Measurements from ENCODE around the gene IL20RA.
"Not testable (repeated sequence)": the region's sequence is repeated elsewhere in the genome, so short reads cannot be mapped to it uniquely, and the experiment has no call there.

The IL20RA gene

GRCh38 chr6:137005073-137005472 lies 39.7 kb downstream of the IL20RA start:
- no peak for DNase-seq (ENCODE audit: low read depth)

DNA sequence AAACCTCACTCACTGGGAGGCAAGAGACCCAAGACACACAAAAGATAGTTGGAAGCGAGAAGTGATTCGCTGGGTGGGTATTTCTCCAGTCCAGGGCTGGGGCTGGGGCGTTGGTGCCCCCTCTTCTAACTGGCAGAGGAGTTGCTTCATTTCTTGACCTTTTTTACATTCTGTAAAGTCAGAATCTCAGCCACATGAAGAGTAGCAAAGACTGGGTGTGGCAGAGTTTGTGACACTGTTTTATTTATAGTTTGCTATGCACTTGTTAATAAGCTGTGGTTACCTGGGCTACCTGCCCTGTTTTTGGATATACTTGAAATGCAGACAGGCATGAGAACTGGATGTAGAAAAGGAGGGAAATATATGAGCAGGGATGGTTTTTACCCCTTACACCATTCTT lies 42.3 kb downstream of the IL20RA start:
- no peak for DNase-seq (ENCODE audit: low read depth)

DNA sequence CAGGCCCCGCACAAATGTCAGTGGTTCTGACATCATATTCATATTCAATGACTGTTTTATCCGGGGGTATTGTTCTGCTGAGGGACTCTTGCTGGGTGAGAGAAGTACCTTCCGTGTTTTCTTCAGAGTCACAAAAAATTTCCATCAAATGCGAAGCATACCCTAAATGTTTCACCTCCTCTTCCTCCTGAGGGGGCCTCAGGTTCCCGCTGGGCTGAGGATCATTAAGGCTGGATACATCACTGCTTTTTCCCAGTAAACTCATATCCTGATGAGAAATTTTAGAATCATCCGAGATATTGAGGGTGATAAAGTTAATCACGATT lies 42.8 kb downstream of the IL20RA start:
- DNase-seq (ENCODE audit: low read depth), result no peak

DNA sequence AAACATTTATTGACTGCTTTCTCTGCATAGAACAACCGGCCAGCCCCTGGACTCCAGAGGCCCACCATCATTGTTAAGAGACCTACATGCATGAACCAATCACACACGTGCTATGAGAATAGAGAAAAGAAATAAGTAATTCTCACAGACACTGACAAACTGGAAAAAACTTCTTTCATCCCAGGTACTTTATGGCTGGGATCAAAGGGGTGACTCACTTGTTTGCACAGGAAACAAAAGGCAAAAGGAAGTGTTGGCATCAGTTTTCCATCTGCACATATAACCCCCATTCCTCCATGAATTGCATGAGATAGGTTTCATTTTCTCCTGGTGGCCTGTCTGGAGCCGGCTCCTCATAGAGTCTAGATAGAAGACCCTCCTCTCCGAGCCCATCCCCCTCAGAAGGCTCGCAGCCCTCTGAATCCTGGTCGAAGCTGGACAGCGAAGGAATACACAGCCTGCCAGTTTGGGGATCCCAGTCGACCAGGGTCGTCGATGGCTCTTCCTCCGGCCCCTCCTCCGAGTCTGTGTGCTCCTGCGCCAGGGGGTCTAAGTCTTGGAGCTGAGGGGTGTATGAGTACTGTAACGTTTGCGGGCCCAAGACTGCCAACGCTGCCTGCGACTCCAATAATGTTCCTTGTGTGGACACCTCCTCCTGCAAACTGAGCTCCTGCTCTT lies 43.3 kb downstream of the IL20RA start:
- DNase-seq (ENCODE audit: low read depth), result no peak

DNA sequence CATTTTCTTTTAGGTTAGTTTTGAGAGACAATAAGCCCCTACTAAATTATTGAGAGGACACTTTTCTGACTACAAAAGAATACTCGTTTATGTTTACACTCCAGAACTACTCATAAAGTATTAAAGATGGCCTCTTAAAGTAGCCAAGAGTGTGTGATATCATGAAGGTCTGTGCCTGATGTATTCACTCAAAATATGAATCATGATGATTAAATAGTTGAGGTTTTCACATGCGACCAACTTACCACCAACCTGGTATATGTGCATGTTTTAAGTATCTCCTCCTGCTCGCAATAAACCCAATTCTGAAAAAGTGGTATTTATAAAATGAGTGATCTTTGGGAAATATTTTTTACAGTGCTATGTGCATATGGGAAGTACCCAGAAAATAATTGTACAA lies 43.9 kb downstream of the IL20RA start:
- DNase-seq (ENCODE audit: low read depth), result no peak

DNA sequence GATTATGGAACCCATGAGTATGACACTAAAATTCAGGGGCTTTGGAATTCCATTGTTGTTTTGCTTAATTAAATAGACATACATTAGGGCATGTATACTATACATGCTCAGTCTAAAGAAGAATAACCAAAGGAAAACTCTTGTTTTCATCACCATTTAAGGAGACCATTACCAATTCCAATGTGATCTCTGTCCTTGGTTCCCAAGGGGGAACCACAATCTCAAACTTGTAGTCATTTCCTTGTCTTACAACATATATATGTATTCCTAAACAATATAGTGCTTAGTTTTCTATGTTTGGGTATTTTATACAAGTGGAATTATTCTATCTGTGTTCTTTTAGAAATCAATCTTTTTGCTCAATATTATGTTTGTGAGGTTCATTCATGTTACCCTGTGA lies 49.2 kb downstream of the IL20RA start:
- no peak for DNase-seq (ENCODE audit: low read depth)

- DNase-seq (ENCODE audit: low read depth), result no peak
Measured at GRCh38 chr6:136994782-136995181, 50.0 kb downstream of the IL20RA start.

DNA sequence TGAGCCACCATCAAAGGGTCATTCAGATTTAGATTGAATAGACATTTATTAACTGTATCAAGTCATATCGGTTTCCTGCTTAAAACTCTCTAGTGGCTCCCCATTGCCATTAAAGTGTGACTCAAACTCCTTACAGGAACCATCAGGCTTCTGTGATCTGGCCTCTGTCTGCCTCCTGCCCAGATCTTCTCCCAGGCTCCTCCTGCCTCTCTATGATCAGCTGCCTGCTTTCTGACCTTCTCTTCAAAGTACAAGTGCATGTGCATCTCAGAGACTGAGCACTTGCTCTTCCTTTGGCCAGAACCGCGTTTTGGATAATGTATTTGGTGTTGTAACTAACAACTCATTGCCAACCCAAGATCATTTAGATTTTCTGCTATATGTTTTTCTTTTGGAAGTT lies 52.7 kb downstream of the IL20RA start:
- DNase-seq (ENCODE audit: low read depth), result no peak

GRCh38 chr6:136991646-136992045 lies 53.1 kb downstream of the IL20RA start:
- DNase-seq (ENCODE audit: low read depth), result no peak

DNA sequence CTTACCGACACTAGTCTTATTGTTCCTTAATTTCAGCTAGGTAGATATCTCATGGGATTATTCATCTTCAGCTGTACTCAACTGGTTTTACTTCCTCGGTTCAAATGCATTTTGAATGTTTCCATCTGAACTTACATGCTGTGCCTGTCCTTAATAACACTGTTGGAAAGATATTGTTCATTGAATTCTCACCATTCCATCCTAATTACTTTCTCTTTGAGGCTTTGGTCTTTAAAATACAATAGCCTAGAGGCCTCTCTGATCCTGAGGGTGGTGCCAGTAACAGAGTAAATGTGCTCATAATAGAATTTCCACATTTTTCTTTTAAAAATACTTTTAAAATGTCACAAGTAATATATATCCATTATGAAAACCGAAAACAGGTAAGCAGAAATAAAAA lies 54.0 kb downstream of the IL20RA start:
- no peak for DNase-seq (ENCODE audit: low read depth)

DNA sequence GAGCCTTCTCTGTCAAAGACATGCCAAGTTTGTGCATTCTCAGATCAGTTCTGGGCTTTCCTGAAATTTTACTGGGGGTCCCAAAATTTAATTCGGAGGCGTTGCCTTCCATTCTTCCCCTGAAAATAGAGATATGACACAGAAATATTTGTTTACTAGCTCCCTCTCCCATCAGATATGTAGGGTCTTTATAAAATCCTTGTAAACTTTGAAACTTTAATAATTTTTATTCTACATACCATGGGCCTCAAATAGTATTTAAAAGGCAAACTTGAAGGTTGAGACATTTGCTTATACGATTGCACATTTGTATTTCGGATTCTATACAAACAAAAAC lies 54.6 kb downstream of the IL20RA start:
- no peak for DNase-seq (ENCODE audit: low read depth)

DNA sequence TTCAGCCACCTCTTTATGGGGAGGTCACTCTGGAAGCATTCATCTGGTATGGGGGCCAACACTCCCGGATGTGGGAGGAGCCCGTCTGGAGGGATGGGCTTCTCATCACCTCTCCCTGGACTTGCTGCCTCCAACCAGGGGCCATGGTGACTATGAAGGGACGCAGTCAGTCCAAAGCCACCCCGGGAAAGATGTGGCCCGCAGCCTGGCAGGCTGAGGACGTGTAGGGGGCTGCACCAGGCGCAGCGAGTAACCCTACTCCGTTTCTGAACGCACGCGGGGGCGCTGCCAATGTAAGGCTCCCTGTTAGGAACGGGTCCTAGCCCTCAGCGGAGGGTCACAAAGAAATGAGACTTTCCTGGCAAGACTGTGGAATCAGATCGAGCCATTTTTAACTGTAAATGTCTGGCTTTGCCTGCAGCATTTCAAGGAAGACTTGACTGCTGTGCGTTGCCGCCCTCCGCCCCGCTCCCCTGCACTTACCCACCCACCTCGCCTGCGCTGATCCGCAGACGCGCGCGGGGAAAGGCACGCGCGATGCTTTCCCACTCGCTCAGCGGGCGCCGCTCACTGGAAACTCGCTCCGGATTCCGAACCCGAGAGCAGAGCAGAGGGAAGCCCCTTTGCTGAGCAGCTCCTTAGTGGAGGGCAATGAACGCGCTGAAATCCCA lies 55.1 kb downstream of the IL20RA start:
- DNase-seq (ENCODE audit: low read depth), result no peak

DNA sequence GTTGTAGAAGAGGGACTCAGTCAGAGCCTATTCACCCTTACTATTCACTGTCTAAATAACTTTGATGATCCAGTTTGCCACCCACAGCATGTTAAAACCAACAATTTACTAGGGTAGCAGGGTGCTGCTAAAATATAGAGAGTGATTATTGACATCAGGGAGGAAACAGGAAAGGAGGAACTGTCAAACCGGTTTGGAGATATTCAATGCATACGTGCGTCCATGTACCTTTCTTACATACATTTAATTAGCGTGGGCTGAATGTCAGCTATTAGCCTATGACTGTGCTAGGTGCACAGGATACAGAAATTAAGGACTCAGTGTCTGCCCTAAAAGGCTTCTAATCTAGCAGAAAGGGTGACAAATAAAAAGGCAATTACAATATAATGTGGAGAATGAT lies 57.2 kb downstream of the IL20RA start:
- no peak for DNase-seq (ENCODE audit: low read depth)

DNA sequence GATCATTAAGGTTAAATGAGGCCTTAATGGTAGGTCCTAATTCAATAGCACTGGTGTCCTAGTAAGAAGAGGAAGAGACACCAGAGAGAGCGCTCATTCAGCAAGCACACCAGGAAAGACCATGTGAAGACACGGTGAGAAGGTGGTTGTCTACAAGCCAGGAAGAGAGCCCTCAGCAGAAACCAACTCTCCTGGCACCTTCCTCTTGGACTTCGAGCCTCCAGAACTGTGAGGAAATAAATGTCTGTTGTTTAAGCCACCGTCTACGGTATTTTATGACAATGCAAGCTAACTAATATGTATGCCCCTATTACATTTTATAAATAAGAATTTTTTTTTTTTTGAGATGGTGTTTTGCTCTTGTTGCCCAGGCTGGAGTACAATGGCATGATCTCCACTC lies 59.3 kb downstream of the IL20RA start:
- DNase-seq (ENCODE audit: low read depth), result no peak

DNA sequence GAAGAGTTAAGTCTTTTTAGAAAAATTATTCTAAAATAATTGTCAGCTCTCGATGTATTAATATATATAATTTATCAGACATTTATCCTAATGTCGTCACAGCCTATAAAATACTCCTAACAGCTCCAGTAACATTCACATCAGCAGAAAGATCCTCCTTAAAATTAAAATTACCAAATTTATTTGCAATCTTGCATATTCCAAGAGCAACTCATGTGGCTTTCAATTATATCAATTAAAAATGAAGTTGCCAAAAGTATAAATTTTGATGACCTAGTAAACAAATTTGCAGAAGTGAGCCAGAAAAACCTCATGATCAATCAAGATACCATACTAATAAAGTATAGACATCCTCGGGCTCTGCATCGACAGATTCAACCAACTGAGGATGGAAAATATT lies 60.2 kb downstream of the IL20RA start:
- no peak for DNase-seq (ENCODE audit: low read depth)

GRCh38 chr6:136983687-136984086 lies 61.1 kb downstream of the IL20RA start:
- no peak for DNase-seq (ENCODE audit: low read depth)

GRCh38 chr6:136982928-136983327 lies 61.8 kb downstream of the IL20RA start:
- DNase-seq (ENCODE audit: low read depth), result no peak

DNA sequence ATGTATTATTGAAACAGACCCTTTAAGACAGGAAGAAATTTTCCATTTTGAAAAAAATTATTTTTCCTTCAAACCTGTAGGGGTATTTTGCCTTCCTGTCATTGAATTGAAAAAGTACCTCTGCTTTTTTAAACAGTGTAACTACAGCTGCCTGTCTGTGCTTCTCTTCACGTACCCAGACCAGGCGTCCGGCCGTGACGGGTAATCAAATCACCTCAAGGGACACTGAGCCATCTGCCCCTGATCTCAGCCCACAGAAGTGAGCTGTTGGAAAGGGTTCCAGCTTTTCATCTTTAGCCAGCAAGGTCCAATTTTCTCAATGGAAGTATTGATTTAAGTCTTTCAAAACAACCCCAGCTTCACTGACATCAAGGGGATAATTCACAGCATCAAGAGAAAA lies 64.7 kb downstream of the IL20RA start:
- no peak for DNase-seq (ENCODE audit: low read depth)

DNA sequence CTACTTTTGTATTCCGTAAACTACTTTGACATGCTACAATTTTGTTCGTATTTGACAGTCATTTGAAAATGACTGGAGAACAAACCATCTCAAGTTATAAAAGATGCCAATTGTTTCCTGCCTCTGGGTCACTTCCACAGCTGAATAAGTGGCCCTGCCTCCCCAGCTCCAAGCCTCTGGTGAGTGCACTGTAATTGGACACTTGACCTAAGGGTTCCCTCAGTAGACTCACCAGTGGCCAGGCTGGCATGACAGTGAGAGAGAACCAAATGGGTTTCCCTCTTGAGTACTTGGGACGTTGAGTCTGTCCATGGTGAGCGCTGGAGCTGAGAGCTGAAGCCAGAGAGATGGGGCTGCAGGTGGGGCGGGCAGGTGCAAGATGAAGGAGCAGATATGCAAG lies 65.6 kb downstream of the IL20RA start:
- DNase-seq (ENCODE audit: low read depth), result no peak

- no peak for DNase-seq (ENCODE audit: low read depth)
Measured at GRCh38 chr6:136977075-136977474, 67.7 kb downstream of the IL20RA start.

GRCh38 chr6:136975089-136975715 lies 69.6 kb downstream of the IL20RA start:
- no peak for DNase-seq (ENCODE audit: low read depth)

- DNase-seq (ENCODE audit: low read depth), result not testable (repeated sequence)
Measured at GRCh38 chr6:136973781-136974180, 71.0 kb downstream of the IL20RA start.

DNA sequence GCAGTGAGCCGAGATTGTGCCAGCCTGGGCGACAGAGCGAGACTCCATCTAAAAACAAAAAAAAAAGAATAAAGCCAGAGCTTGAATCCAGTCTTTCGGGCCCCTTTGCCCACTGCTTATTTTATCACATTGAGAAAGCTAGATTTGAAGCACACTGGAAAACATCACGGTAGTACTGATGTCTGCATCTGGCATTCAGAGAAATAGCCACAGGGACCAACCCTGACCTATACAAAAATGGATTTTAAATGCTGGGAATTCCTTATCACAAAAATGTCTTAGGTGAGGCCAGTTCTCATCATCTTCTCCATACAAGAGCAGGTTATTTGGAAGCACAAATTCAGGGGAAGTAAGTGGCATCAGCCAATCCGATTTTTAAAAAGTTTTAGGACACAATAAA lies 73.2 kb downstream of the IL20RA start:
- DNase-seq (ENCODE audit: low read depth), result no peak

DNA sequence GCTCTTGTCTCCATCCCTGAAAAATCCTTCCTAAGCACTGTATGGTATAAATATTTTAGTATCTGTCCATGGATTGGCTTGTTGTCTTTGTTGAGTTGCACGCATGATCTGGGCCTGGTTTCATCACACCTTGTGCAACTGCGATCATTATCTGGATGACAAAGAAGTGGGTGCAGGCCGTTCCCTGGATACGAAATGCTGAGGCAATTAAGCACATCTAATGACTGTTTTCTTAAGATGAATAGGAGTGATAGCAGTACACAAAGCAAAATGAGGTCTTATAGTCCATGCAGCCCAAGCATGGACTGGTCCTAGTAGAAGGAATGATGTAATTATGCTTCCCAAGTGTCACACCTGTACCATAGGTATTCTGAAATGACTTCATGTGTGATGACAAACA lies 74.8 kb downstream of the IL20RA start:
- DNase-seq (ENCODE audit: low read depth), result no peak
